Suppressor macrophage (primary cell): ENCODE data around the gene CCDC88C.
A peak's percentile ranks its signal among the peaks of the same experiment; 100 is the strongest.

Experiments used
- DNase-seq, 4 experiments: peaks; one replicate each; pipeline ENCODE4 v3.0.0-alpha.2; 2020 to 2022

CCDC88C gene

DNA sequence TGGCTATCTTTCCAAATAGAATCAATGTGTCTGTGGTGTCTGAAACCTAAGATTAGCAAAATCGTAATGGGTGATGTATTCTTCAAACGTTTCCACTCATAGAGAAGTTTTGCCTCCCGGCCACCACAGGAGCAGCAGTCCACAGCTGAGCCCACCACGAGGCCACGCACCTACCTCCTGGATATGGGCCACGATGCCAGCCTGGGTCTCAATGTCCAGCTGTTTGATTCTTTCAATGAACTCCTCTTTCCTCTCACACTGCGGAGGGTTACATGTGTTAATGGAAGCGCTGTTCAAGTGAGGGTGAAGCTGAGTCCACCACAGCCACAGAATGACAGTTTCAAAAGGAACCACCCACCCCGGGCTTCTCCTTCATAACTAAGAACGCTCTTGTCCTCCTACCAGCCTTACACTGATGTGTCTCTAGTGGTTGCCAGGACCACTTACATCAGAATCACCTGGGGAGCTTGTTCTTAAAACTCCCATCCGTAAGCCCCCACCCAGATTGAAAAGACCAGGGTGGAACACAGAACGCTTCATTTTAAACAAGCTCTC lies 75.3 kb downstream of the CCDC88C start:
- DNase-seq, result no peak

- no peak for DNase-seq
Measured at GRCh38 chr14:91341751-91342154, 75.9 kb downstream of the CCDC88C start.

DNA sequence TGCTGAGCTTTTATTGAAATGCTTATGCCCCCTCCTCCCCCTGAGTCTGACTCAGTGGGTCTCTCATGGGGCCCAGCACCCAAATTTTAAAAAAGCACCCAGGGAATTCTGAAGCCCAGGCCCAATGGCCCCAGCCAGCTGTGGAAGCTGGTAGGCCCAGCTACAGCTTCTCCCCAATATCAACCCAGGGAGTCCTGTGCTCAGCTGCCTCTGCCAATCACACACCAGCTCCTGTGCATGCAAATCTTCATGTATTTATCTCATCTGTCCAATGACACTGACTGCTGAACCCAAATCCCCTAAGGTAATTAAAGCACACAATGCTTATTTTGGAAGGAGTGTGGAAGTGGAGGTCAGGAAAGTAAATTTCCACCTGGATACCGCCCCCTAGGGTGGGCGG lies 76.3 kb downstream of the CCDC88C start:
- no peak for DNase-seq

- DNase-seq, result peak; percentile 66 to 81 (median 78)
Measured at GRCh38 chr14:91339671-91340369, 77.8 kb downstream of the CCDC88C start.

- no peak for DNase-seq
Measured at GRCh38 chr14:91339076-91339475, 78.5 kb downstream of the CCDC88C start.

- peak; percentile 51 to 81 (median 78) for DNase-seq
Measured at GRCh38 chr14:91338379-91338778, 79.2 kb downstream of the CCDC88C start.

- no peak for DNase-seq
Measured at GRCh38 chr14:91337699-91338335, 79.8 kb downstream of the CCDC88C start.

GRCh38 chr14:91336093-91336450 lies 81.5 kb downstream of the CCDC88C start:
- DNase-seq, result no peak

DNA sequence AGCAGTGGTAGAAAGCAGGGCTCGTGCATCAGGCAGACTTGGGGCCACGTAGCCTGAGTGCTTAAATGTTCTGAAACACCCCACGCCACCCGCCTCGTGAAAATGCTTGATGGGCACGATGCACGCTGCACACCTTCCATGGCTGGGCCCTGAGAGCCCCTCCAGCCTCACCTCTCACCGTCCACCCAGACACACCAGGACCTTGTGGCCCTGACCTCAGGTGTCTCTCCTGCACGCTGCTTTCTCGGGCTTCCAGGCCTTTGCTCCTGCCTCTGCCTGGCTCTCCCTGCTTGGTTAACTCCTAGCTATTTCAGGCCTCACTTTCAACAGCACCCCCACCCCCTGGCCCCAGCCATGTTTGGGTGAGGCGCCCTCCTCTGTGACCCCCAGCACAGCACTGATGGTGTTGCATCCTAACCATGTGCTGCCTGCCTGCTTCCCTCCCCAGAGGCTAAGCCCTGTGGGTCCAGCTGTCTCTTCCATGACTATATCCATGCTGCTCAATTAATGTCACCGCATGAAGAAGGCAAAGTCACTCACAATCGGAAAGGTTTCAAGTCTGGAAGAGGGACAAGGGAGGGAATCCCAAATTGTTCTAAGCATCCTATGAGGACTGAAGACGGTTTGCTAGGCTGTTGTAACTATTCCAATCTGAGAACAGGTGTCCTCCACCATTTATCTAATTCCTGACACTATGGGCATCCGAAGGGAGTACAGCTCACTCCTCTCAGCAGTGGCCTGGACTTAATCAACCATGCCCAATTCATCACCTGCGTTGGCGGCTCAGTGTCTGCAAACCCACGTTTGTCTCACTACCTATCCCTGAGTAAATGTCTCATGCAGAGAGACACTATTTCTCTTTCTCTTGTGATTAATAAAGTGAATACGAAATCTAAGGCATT lies 82.2 kb downstream of the CCDC88C start:
- no peak for DNase-seq

GRCh38 chr14:91333650-91334039 lies 84.0 kb downstream of the CCDC88C start:
- DNase-seq, result no peak

GRCh38 chr14:91332986-91333649 lies 84.5 kb downstream of the CCDC88C start:
- no peak for DNase-seq

DNA sequence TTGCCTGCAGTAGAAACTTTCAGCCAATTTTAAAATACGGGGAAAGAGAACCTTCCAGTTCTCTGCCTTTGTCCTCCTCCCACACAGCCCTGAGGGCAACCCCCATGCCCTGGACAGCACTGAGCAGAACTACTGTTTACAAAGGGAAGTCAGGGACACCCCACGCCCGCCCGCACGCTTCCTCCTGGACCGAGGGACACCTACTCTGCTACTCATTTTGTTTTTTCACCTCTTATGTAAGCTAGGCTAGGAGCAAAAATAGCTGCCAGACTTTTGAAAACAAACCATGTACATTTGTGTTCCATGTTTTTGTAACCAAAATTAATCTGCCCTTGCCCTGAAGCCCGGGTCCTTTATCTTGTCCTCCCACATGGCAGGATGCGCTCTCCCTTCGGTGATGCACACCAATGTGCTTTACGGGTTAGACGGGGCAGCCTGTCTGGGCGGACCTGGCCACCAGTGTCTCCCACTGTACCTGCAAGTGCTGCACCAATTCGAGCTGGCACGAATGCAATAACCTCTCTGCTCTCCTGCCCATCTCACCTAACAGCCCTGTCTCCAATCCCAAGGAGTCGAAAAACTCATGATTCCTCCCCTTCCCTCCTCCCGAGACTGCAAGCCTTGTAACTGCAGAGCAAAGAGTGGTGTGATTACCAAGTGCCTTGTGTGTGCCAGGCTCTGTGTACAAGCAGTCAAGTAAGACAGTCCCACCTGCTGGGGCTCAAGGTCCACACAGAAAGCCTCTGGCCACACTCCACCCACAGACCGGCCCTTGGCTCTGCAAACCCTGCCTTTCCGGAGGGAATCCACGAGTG lies 85.2 kb downstream of the CCDC88C start:
- peak; percentile 73 to 91 (median 88) for DNase-seq

GRCh38 chr14:91331721-91332120 lies 85.9 kb downstream of the CCDC88C start:
- no peak for DNase-seq

DNA sequence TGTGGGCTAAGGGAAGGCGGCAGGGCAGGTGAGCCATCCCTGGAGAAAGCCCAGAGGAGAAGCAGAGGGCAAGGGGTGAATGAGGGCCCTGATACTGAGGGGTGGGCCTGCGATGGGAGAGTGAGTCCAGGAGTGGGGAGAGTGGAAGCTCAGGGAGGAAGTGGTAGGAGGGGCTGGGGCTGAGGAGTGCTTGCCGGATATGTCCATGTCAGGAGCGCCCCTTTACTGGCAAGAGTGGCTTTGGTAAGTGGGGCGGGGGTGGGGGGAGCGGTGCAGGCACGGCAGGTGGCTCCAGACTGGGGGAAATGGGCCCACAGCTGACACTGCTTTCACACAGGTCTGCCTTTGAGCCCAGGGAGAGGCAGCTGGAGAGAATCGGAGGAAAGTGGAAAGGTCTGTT lies 86.8 kb downstream of the CCDC88C start:
- DNase-seq, result no peak

- DNase-seq, result peak in 1 of 4 experiments; percentile 40
Measured at GRCh38 chr14:91330096-91330696, 87.4 kb downstream of the CCDC88C start.

DNA sequence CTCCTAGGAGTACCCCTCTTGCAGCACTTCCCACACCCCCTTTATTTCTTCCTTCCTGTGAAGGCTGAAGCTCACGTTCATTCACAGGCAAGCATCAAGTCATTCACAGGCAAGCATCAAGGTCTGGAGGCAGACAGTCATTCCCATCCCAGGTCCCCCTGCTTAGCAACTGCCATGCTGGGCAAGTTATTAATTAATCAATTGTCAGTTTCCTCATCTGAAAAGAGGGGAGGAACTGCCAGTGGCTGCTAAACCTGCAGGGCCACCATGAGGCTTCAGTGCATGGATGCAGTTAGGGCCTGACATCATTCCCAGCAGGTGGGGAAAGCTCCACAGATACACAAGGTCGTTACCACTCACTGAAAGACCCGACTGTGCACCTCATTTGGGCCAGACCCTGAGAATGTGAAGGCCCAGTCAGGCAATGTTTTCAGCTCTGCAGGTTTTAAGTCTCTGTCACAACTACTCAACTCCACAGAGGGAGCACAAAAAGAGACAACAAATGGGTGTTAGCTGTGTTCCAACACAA lies 88.1 kb downstream of the CCDC88C start:
- DNase-seq, result no peak

- DNase-seq, result no peak
Measured at GRCh38 chr14:91328313-91329050, 89.1 kb downstream of the CCDC88C start.

DNA sequence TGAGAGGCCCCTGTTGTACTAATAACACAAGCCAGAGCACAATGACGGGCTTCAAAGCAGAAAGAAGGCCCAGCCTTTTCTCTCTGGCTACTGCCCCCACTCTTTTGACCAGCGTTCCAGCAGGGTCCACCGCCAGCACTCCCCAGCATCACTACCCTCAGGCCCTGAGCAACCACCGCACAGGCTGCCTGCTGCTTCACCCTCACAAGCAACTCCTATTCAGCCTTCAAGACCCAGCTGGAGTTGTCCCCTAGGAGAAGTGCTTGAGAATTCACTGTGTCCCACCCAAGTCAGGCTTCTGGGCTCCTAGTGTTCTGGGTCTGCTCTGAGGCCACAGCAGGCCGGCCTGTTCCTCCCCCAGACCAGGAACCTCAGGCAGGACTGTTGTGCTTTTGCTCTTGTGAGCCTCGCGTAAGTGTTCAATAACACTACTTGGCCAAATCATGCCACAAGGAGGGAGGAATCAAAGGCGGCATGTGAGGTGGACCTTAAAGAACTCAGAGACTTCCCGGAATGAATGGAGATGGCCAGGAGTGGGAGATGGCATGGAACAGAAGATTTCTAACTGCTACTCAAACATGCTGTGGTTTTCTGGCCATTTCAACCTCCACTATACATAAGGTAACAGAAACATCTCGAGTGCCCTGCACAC lies 89.8 kb downstream of the CCDC88C start:
- DNase-seq, result no peak

DNA sequence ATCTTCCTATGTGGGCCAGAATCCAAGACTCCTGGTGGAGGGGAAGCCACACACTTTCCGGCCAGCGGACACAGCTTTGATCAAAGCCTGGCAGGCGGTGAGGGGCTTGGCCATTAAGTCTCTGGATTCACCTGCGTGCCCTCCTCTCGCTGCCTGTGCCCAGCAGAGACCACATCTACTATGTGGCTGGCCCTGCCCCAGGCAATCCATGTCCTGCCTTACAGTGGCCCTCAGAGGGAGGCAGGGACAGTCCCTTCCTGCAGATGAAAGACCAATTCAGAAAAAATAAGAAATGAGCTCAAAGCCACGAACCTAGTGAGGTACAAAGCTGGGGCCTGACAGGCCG lies 90.4 kb downstream of the CCDC88C start:
- DNase-seq, result no peak
